Liver (tissue), 9 donors: ENCODE measurements around the gene DEXI. TPM values are rescaled to one million over a fixed set of nuclear protein-coding genes. Genes with fewer than 3 reads are reported as not detected.
"Not testable (repeated sequence)": the region's sequence is repeated elsewhere in the genome, so short reads cannot be mapped to it uniquely, and the experiment has no call there.

Experiments
- DNase-seq: peaks from one replicate; pipeline ENCODE4 v3.0.0-alpha.2; 2017; ENCODE audit warnings: low spot score
- H3K27ac ChIP-seq, 2 donors: one replicate each; pipeline ENCODE4 v1.7.0; 2013; ENCODE audit warnings: inconsistent platforms in 2 of 2, low read length in 2 of 2, control low read depth in 1 of 2, low read depth in 1 of 2, mild to moderate bottlenecking in 1 of 2
- H3K27me3 ChIP-seq, 4 donors: one replicate each; pipeline versions ENCODE4 v1.6.1 to v1.7.0; 2013; ENCODE audit warnings: low read length in 3 of 4, inconsistent platforms in 1 of 4, mild to moderate bottlenecking in 1 of 4, moderate library complexity in 1 of 4; ENCODE audit not compliant: control insufficient read depth in 4 of 4, insufficient read depth in 4 of 4
- H3K36me3 ChIP-seq, 4 donors: one replicate each; pipeline versions ENCODE4 v1.6.1 to v1.7.0; 2013; ENCODE audit warnings: low read length in 3 of 4, mild to moderate bottlenecking in 3 of 4, low read depth in 1 of 4, moderate library complexity in 1 of 4; ENCODE audit not compliant: control insufficient read depth in 4 of 4, insufficient read depth in 3 of 4
- H3K4me1 ChIP-seq, 4 donors: one replicate each; pipeline versions ENCODE4 v1.6.1 to v1.7.0; 2013; ENCODE audit warnings: low read length in 3 of 4, mild to moderate bottlenecking in 3 of 4, moderate library complexity in 1 of 4; ENCODE audit not compliant: control insufficient read depth in 4 of 4, insufficient read depth in 4 of 4
- H3K4me3 ChIP-seq, 3 donors: one replicate each; pipeline versions ENCODE4 v1.6.1 to v1.7.0; 2013; ENCODE audit warnings: low read length in 3 of 3, control low read depth in 1 of 3, low read depth in 1 of 3, mild to moderate bottlenecking in 1 of 3
- H3K9ac ChIP-seq, 2 donors: one replicate each; pipeline ENCODE4 v1.7.0; 2013; ENCODE audit warnings: low read length in 2 of 2, mild to moderate bottlenecking in 2 of 2, moderate library complexity in 2 of 2, control low read depth in 1 of 2, low read depth in 1 of 2
- H3K9me3 ChIP-seq, 4 donors: one replicate each; pipeline versions ENCODE4 v1.6.1 to v1.7.0; 2013; ENCODE audit warnings: low read length in 3 of 4; ENCODE audit not compliant: control insufficient read depth in 4 of 4
- EGR1 ChIP-seq, 2 donors: IDR thresholded peaks; 2 replicates each; pipeline ENCODE4 v1.6.1; 2016 to 2018; ENCODE audit warnings: antibody characterized with exemption in 2 of 2, low read depth in 2 of 2
- FOXA1 ChIP-seq: IDR thresholded peaks from 2 replicates; pipeline ENCODE4 v1.6.1; 2016; ENCODE audit warnings: antibody characterized with exemption
- GABPA ChIP-seq, 2 donors: IDR thresholded peaks in 1 of 2; conservative IDR thresholded peaks in 1 of 2; 2 replicates each; pipeline ENCODE4 v1.6.1; 2016; ENCODE audit warnings: antibody characterized with exemption in 2 of 2, mild to moderate bottlenecking in 1 of 2, moderate library complexity in 1 of 2
- HNF4A ChIP-seq, 2 donors: conservative IDR thresholded peaks; 2 replicates each; pipeline ENCODE4 v1.6.1; 2016; ENCODE audit warnings: antibody characterized with exemption in 2 of 2, mild to moderate bottlenecking in 2 of 2
- HNF4G ChIP-seq: IDR thresholded peaks from 2 replicates; pipeline ENCODE4 v1.6.1; 2016; ENCODE audit warnings: antibody characterized with exemption
- JUND ChIP-seq, 2 donors: IDR thresholded peaks; 2 replicates each; pipeline ENCODE4 v1.6.1; 2016; ENCODE audit warnings: antibody characterized with exemption in 2 of 2
- NR2F2 ChIP-seq: IDR thresholded peaks from 2 replicates; pipeline ENCODE4 v1.6.1; 2016; ENCODE audit warnings: antibody characterized with exemption
- RAD21 ChIP-seq, 2 donors: IDR thresholded peaks; 2 replicates each; pipeline ENCODE4 v1.6.1; 2016; ENCODE audit warnings: antibody characterized with exemption in 2 of 2, mild to moderate bottlenecking in 2 of 2
- RXRA ChIP-seq, 2 donors: IDR thresholded peaks; 2 replicates each; pipeline ENCODE4 v1.6.1; 2017 to 2018; ENCODE audit warnings: antibody characterized with exemption in 2 of 2, mild to moderate bottlenecking in 1 of 2
- SP1 ChIP-seq: IDR thresholded peaks from 2 replicates; pipeline ENCODE4 v1.6.1; 2018; ENCODE audit warnings: antibody characterized with exemption, mild to moderate bottlenecking
- TAF1 ChIP-seq: conservative IDR thresholded peaks from 2 replicates; pipeline ENCODE4 v1.6.1; 2016; ENCODE audit warnings: antibody characterized with exemption, mild to moderate bottlenecking
- YY1 ChIP-seq: IDR thresholded peaks from 2 replicates; pipeline ENCODE4 v1.6.1; 2016; ENCODE audit warnings: antibody characterized with exemption, mild to moderate bottlenecking
- WGBS: extraction: QIAGEN DNeasy Blood & Tissue Kit; methylation state at CpG from one replicate; pipeline ENCODE4 v1.1.7; 2013; 5-methylcytosine and 5-hydroxymethylcytosine counted together
- polyA plus RNA-seq, 2 donors: library from polyadenylated mRNA; stranded (reverse) in 1 of 2; unstranded in 1 of 2; fragments of 200-250 nt in 1 of 2; fragments of >200 nt in 1 of 2; fragmentation: Nextera tagmentation in 1 of 2; extraction: Ambion mirVana in 1 of 2; gene quantifications; one replicate each; pipeline versions ENCODE4 v1.2.1 to v1.2.3, GENCODE V29; 2013 to 2015
- total RNA-seq, 2 donors: library from RNA; depleted of rRNA; stranded (reverse); fragments of >200 nt; gene quantifications; one replicate each; pipeline ENCODE4 v1.2.3, GENCODE V29; 2014
- TF ChIP-seq, protein P1 (sequence below): IDR thresholded peaks from 2 replicates; pipeline ENCODE4 v1.6.1; 2016; ENCODE audit warnings: antibody characterized with exemption, mild to moderate bottlenecking
- TF ChIP-seq, protein P2 (sequence below): IDR thresholded peaks from 2 replicates; pipeline ENCODE4 v1.6.1; 2016; ENCODE audit warnings: antibody characterized with exemption
- TF ChIP-seq, protein P3 (sequence below): fragments of 150-350 bp; IDR thresholded peaks from 2 replicates; pipeline ENCODE4 v1.5.1; 2017; ENCODE audit warnings: improper control_type of control experiment, low read depth, low read length; ENCODE audit not compliant: missing input control
- TF ChIP-seq, protein P4 (sequence below): IDR thresholded peaks from 2 replicates; pipeline ENCODE4 v1.6.1; 2016; ENCODE audit warnings: antibody characterized with exemption
- TF ChIP-seq, protein P5 (sequence below): IDR thresholded peaks from 2 replicates; pipeline ENCODE4 v1.6.1; 2016; ENCODE audit warnings: antibody characterized with exemption
- donor health status: healthy.
- donor health status: healthy.
- donor health status: healthy.
- donor health status: healthy.
- donor health status: healthy.

DEXI gene
- total and polyA plus RNA-seq, 4 donors: 13.6 to 69.9 (median 41.8) TPM

DNA sequence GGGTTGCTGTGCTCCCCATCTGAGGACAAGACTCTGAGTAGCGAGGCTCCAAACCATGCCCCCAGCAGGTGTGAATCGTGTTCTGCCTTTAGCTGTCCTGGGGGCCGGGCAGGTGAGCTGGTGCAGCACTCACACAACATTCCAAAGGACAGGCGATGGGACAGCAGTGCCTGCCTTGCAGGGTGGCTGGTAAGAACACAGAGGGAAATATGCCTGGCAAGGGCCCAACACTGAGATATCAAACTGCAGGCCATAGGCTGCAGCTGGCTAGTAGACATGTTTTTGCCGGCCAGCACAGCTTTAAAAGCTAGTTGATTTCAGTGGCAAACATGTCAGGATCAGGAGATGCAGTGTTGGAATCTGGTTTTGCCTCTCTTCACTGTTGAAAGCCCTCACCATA is 25.7 kb upstream of the DEXI start:
- H3K36me3 ChIP-seq: peaks cover 2 to 21% (median 12%) of the 10 kb centered on the region in 4 donors

DNA sequence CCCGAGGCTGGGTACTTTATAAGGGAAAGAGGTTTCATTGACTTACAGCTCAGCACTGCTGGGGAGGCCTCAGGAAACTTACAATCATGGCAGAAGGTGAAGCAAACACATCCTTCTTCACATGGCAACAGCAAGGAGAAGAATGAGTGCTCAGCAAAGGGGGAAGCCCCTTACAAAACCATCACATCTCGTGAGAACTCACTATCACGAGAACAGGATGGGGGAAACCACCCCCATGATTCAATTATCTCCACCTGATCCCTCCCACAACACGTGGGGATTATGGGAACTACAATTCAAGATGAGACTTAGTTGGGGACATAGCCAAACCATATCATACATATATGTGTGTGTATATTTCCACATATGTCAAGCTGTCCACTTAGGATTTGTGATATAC is 24.3 kb upstream of the DEXI start:
- not testable (repeated sequence) for H3K27ac ChIP-seq, H3K9me3 ChIP-seq, H3K27me3 ChIP-seq, H3K4me3 ChIP-seq, H3K9ac ChIP-seq, DNase-seq
- peaks cover 0 to 14% (median 10%) of the 10 kb centered on the region in 4 donors for H3K4me1 ChIP-seq
- 77% methylated on average over 4 of the region's 4 CpGs for WGBS
- H3K36me3 ChIP-seq: peaks cover 0 to 27% (median 13%) of the 10 kb centered on the region in 4 donors

More for the DNA sequence above, 25.7 kb upstream of the DEXI start:
- TF ChIP-seq HNF4G: no peak
- no peak for TF ChIP-seq RAD21 (IDR thresholded peaks at IDR 0.05)
- TF ChIP-seq EGR1 (IDR thresholded peaks at IDR 0.05; ENCODE audit: low read depth in 2 of 2): no peak
- TF ChIP-seq SP1: no peak
- no peak for TF ChIP-seq TAF1
- no peak for TF ChIP-seq RXRA (IDR thresholded peaks at IDR 0.05)
- no peak for TF ChIP-seq JUND (IDR thresholded peaks at IDR 0.05)
- TF ChIP-seq NR2F2: no peak
- TF ChIP-seq, protein P1, sequence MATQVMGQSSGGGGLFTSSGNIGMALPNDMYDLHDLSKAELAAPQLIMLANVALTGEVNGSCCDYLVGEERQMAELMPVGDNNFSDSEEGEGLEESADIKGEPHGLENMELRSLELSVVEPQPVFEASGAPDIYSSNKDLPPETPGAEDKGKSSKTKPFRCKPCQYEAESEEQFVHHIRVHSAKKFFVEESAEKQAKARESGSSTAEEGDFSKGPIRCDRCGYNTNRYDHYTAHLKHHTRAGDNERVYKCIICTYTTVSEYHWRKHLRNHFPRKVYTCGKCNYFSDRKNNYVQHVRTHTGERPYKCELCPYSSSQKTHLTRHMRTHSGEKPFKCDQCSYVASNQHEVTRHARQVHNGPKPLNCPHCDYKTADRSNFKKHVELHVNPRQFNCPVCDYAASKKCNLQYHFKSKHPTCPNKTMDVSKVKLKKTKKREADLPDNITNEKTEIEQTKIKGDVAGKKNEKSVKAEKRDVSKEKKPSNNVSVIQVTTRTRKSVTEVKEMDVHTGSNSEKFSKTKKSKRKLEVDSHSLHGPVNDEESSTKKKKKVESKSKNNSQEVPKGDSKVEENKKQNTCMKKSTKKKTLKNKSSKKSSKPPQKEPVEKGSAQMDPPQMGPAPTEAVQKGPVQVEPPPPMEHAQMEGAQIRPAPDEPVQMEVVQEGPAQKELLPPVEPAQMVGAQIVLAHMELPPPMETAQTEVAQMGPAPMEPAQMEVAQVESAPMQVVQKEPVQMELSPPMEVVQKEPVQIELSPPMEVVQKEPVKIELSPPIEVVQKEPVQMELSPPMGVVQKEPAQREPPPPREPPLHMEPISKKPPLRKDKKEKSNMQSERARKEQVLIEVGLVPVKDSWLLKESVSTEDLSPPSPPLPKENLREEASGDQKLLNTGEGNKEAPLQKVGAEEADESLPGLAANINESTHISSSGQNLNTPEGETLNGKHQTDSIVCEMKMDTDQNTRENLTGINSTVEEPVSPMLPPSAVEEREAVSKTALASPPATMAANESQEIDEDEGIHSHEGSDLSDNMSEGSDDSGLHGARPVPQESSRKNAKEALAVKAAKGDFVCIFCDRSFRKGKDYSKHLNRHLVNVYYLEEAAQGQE: no peak
- H3K9ac ChIP-seq: no peak overlapping the region
- H3K9me3 ChIP-seq: no peaks in the 10 kb centered on the region
- peaks cover 2 to 14% (median 12%) of the 10 kb centered on the region in 4 donors for H3K4me1 ChIP-seq
- H3K27ac ChIP-seq: no peak overlapping the region
- WGBS: 90% methylated on average over 5 of the region's 5 CpGs
- no peaks in the 10 kb centered on the region for H3K27me3 ChIP-seq
- no peak overlapping the region for H3K4me3 ChIP-seq
- no peak for DNase-seq

DNA sequence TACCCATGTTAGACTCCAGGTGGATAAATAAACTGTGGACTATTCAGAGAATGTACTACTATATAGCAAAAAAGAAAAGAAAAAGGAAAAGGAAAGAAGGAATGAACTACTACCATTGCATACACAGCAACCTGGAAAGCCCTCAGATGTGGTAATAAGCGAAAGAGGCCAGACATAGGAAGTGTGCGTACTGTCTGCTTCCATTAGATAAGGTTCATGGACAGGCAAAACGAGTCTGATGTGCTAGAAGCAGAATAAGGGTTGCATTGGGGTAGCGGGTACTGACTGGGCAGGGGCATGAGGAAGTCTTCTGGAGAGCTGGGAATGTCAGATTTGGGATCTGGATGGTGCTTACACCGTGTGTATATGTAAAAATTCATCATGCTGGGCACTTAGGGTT is 23.9 kb upstream of the DEXI start:
- Histone ChIP-seq H3K36me3 (peaks cover 0 to 26% (median 13%) of the 10 kb centered on the region in 4 donors), H3K4me1 (peaks cover 0 to 14% (median 10%) of the 10 kb centered on the region in 4 donors), H3K27me3 (no peaks in the 10 kb centered on the region), H3K4me3 (no peak overlapping the region), H3K9me3 (no peaks in the 10 kb centered on the region), H3K27ac (no peak overlapping the region), H3K9ac (no peak overlapping the region)
- WGBS: 86% methylated on average over 5 of the region's 5 CpGs
- no peak for DNase-seq
- TF ChIP-seq TAF1 (no peak), GABPA (IDR thresholded peaks at IDR 0.05 in 1 of 2, conservative IDR thresholded peaks at IDR 0.05 in 1 of 2) (no peak), RAD21 (IDR thresholded peaks at IDR 0.05) (no peak), HNF4A (conservative IDR thresholded peaks at IDR 0.05) (no peak), YY1 (no peak), FOXA1 (no peak), JUND (IDR thresholded peaks at IDR 0.05) (no peak), EGR1 (IDR thresholded peaks at IDR 0.05; ENCODE audit: low read depth in 2 of 2) (no peak), HNF4G (no peak), SP1 (no peak), RXRA (IDR thresholded peaks at IDR 0.05) (no peak)
- TF ChIP-seq, protein P2, sequence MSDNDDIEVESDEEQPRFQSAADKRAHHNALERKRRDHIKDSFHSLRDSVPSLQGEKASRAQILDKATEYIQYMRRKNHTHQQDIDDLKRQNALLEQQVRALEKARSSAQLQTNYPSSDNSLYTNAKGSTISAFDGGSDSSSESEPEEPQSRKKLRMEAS: no peak
- TF ChIP-seq, protein P3, sequence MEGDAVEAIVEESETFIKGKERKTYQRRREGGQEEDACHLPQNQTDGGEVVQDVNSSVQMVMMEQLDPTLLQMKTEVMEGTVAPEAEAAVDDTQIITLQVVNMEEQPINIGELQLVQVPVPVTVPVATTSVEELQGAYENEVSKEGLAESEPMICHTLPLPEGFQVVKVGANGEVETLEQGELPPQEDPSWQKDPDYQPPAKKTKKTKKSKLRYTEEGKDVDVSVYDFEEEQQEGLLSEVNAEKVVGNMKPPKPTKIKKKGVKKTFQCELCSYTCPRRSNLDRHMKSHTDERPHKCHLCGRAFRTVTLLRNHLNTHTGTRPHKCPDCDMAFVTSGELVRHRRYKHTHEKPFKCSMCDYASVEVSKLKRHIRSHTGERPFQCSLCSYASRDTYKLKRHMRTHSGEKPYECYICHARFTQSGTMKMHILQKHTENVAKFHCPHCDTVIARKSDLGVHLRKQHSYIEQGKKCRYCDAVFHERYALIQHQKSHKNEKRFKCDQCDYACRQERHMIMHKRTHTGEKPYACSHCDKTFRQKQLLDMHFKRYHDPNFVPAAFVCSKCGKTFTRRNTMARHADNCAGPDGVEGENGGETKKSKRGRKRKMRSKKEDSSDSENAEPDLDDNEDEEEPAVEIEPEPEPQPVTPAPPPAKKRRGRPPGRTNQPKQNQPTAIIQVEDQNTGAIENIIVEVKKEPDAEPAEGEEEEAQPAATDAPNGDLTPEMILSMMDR: no peak
- TF ChIP-seq, protein P1: no peak
- TF ChIP-seq, protein P4, sequence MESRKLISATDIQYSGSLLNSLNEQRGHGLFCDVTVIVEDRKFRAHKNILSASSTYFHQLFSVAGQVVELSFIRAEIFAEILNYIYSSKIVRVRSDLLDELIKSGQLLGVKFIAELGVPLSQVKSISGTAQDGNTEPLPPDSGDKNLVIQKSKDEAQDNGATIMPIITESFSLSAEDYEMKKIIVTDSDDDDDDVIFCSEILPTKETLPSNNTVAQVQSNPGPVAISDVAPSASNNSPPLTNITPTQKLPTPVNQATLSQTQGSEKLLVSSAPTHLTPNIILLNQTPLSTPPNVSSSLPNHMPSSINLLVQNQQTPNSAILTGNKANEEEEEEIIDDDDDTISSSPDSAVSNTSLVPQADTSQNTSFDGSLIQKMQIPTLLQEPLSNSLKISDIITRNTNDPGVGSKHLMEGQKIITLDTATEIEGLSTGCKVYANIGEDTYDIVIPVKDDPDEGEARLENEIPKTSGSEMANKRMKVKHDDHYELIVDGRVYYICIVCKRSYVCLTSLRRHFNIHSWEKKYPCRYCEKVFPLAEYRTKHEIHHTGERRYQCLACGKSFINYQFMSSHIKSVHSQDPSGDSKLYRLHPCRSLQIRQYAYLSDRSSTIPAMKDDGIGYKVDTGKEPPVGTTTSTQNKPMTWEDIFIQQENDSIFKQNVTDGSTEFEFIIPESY: no peak
- TF ChIP-seq, protein P5, sequence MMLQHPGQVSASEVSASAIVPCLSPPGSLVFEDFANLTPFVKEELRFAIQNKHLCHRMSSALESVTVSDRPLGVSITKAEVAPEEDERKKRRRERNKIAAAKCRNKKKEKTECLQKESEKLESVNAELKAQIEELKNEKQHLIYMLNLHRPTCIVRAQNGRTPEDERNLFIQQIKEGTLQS: no peak
